Neural cell (in vitro differentiated cells): ENCODE results near the gene GMEB2. TPM values are rescaled to one million over a fixed set of nuclear protein-coding genes. Genes with fewer than 3 reads are reported as not detected.

ENCODE experiments used
- H2AFZ ChIP-seq: fragments of 200-600, 300-800 bp; sonication (generic), shearing (Covaris generic); 2 replicates; pipeline ENCODE4 v1.6.0; 2014; ENCODE audit warnings: low read depth, mild to moderate bottlenecking, antibody characterized with exemption, low read length, moderate library complexity
- H3F3A ChIP-seq: fragments of 200-600 bp; shearing (Covaris generic); 2 replicates; pipeline ENCODE4 v1.6.1; 2016; ENCODE audit warnings: mild to moderate bottlenecking, moderate library complexity, mixed read lengths, antibody characterized with exemption, low read length; ENCODE audit not compliant: insufficient read depth, poor library complexity, severe bottlenecking
- H3K27ac ChIP-seq: fragments of 200-600, 300-800 bp; sonication (generic), shearing (Covaris generic); 2 replicates; pipeline ENCODE4 v1.5.1; 2014; ENCODE audit warnings: mild to moderate bottlenecking, low read length, moderate library complexity
- H3K27me3 ChIP-seq: fragments of 300-800, 200-600 bp; sonication (generic), shearing (Covaris generic); 2 replicates; pipeline ENCODE4 v1.6.0; 2014; ENCODE audit warnings: mild to moderate bottlenecking, low read depth, low read length, moderate library complexity; ENCODE audit not compliant: insufficient read depth
- H3K36me3 ChIP-seq: fragments of 300-800, 200-600 bp; sonication (generic), shearing (Covaris generic); 2 replicates; pipeline ENCODE4 v1.5.1; 2014; ENCODE audit warnings: mild to moderate bottlenecking, antibody characterized with exemption, low read length, moderate library complexity; ENCODE audit not compliant: insufficient read depth
- H3K4me2 ChIP-seq: fragments of 300-800, 200-600 bp; sonication (generic), shearing (Covaris generic); 2 replicates; pipeline ENCODE4 v1.6.0; 2014; ENCODE audit warnings: mild to moderate bottlenecking, low read length
- H3K4me3 ChIP-seq: fragments of 300-800, 200-600 bp; sonication (generic), shearing (Covaris generic); 2 replicates; pipeline ENCODE4 v1.5.1; 2014; ENCODE audit warnings: mild to moderate bottlenecking, low read length, moderate library complexity
- H3K79me2 ChIP-seq: fragments of 200-600 bp; shearing (Covaris generic); replicated peaks from 2 replicates; pipeline ENCODE4 v1.6.0; 2014; ENCODE audit warnings: mild to moderate bottlenecking, low read length, moderate library complexity; ENCODE audit not compliant: insufficient read depth
- H3K9ac ChIP-seq: fragments of 300-800, 200-600 bp; sonication (generic), shearing (Covaris generic); 2 replicates; pipeline ENCODE4 v1.6.1; 2016; ENCODE audit warnings: mild to moderate bottlenecking, low read length, mixed read lengths
- H3K9me2 ChIP-seq: fragments of 200-600 bp; shearing (Covaris generic); 2 replicates; pipeline ENCODE4 v1.6.1; 2016; ENCODE audit warnings: mild to moderate bottlenecking, low read length, mixed read lengths; ENCODE audit not compliant: insufficient read depth
- H3K9me3 ChIP-seq: fragments of 200-600, 300-800 bp; sonication (generic), shearing (Covaris generic); 2 replicates; pipeline ENCODE4 v1.6.1; 2016; ENCODE audit warnings: mild to moderate bottlenecking, mixed run types, low read length, moderate library complexity, mixed read lengths
- H4K20me1 ChIP-seq: fragments of 200-600 bp; shearing (Covaris generic); 2 replicates; pipeline ENCODE4 v1.6.1; 2016; ENCODE audit warnings: mild to moderate bottlenecking, mixed run types; ENCODE audit not compliant: insufficient read depth
- CTCF ChIP-seq: fragments of 450-650 bp; IDR thresholded peaks from 2 replicates; pipeline ENCODE4 v1.5.1; 2014; ENCODE audit warnings: antibody characterized with exemption, mild to moderate bottlenecking, moderate library complexity; ENCODE audit not compliant: poor library complexity, severe bottlenecking
- EP300 ChIP-seq: fragments of 450-650 bp; conservative IDR thresholded peaks from 2 replicates; pipeline ENCODE4 v1.6.1; 2014; ENCODE audit warnings: antibody characterized with exemption, mild to moderate bottlenecking, moderate library complexity; ENCODE audit not compliant: poor library complexity, severe bottlenecking
- EZH2 ChIP-seq: fragments of 200-600, 300-800 bp; shearing (Covaris generic), sonication (generic); IDR thresholded peaks from 2 replicates; pipeline ENCODE4 v1.6.1; 2014; ENCODE audit warnings: antibody characterized with exemption, low read length, borderline replicate concordance, mild to moderate bottlenecking; ENCODE audit not compliant: insufficient read depth, poor library complexity, severe bottlenecking
- MXI1 ChIP-seq: fragments of 450-650 bp; conservative IDR thresholded peaks from 2 replicates; pipeline ENCODE4 v1.6.1; 2014; ENCODE audit warnings: antibody characterized with exemption, mild to moderate bottlenecking; ENCODE audit not compliant: poor library complexity, severe bottlenecking
- POLR2AphosphoS5 ChIP-seq: IDR thresholded peaks from 2 replicates; pipeline ENCODE4 v1.6.1; 2012
- RAD21 ChIP-seq: fragments of 450-650 bp; conservative IDR thresholded peaks from 2 replicates; pipeline ENCODE4 v1.6.1; 2014; ENCODE audit warnings: antibody characterized with exemption, mild to moderate bottlenecking, moderate library complexity
- SMC3 ChIP-seq: fragments of 450-650 bp; conservative IDR thresholded peaks from 2 replicates; pipeline ENCODE4 v1.6.1; 2014; ENCODE audit warnings: antibody characterized with exemption, mild to moderate bottlenecking, moderate library complexity; ENCODE audit not compliant: poor library complexity
- TAF1 ChIP-seq: IDR thresholded peaks from 2 replicates; pipeline ENCODE4 v1.6.1; 2012; ENCODE audit warnings: low read depth
- polyA plus RNA-seq: library from polyadenylated mRNA; depleted of rRNA; stranded (reverse); fragments of >200 nt; gene quantifications from 2 replicates; pipeline ENCODE4 v1.2.3, GENCODE V29; 2014
- TF ChIP-seq, protein P1 (sequence below): IDR thresholded peaks from 2 replicates; pipeline ENCODE4 v1.6.1; 2012; ENCODE audit warnings: borderline replicate concordance

Gene GMEB2
- polyA plus RNA-seq, 1 donor from 2014 or later, result 13.7 TPM

- no peaks in the 10 kb centered on the region for H3K79me2 ChIP-seq
These were observed 80.5 kb downstream of the GMEB2 start for GRCh38 chr20:63546256-63546955.

DNA sequence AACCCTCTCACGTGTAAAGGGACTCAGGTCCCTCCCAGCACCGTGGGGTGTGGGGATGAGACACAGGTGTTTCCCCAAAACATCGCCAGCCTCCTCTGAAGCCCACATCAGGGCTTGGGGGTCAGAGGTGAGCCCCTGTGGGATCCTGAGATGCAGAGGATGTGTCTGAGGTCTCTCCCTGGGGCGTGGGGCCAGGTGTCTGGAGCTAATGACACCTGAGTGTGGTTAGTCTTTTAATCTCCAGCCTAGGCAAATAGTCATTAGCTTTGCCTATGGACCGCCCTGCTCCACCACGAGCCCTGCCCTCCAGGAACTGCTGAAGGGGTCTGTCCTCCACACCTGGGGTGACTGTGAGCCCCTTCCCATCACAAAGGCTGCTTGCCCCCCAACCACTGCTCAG lies 81.1 kb downstream of the GMEB2 start:
- no peaks in the 10 kb centered on the region for H3F3A ChIP-seq
- H3K9me3 ChIP-seq, result no peaks in the 10 kb centered on the region
- H4K20me1 ChIP-seq, result no peaks in the 10 kb centered on the region
- H3K9ac ChIP-seq, result no peak overlapping the region
- H2AFZ ChIP-seq, result no peak overlapping the region
- no peaks in the 10 kb centered on the region for H3K79me2 ChIP-seq
- no peaks in the 10 kb centered on the region for H3K9me2 ChIP-seq
- H3K4me3 ChIP-seq, result no peak overlapping the region
- no peaks in the 10 kb centered on the region for H3K27me3 ChIP-seq
- no peak overlapping the region for H3K4me2 ChIP-seq
- no peaks in the 10 kb centered on the region for H3K36me3 ChIP-seq
- H3K27ac ChIP-seq, result no peak overlapping the region
- TF ChIP-seq POLR2AphosphoS5 (no peak), CTCF (no peak), EZH2 (no peak), EP300 (no peak), RAD21 (no peak), TAF1 (no peak), SMC3 (no peak)
- TF ChIP-seq, protein P1, sequence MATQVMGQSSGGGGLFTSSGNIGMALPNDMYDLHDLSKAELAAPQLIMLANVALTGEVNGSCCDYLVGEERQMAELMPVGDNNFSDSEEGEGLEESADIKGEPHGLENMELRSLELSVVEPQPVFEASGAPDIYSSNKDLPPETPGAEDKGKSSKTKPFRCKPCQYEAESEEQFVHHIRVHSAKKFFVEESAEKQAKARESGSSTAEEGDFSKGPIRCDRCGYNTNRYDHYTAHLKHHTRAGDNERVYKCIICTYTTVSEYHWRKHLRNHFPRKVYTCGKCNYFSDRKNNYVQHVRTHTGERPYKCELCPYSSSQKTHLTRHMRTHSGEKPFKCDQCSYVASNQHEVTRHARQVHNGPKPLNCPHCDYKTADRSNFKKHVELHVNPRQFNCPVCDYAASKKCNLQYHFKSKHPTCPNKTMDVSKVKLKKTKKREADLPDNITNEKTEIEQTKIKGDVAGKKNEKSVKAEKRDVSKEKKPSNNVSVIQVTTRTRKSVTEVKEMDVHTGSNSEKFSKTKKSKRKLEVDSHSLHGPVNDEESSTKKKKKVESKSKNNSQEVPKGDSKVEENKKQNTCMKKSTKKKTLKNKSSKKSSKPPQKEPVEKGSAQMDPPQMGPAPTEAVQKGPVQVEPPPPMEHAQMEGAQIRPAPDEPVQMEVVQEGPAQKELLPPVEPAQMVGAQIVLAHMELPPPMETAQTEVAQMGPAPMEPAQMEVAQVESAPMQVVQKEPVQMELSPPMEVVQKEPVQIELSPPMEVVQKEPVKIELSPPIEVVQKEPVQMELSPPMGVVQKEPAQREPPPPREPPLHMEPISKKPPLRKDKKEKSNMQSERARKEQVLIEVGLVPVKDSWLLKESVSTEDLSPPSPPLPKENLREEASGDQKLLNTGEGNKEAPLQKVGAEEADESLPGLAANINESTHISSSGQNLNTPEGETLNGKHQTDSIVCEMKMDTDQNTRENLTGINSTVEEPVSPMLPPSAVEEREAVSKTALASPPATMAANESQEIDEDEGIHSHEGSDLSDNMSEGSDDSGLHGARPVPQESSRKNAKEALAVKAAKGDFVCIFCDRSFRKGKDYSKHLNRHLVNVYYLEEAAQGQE, result no peak

More at GRCh38 chr20:63546256-63546955, 80.5 kb downstream of the GMEB2 start:
- Histone ChIP-seq H3K9me3 (no peaks in the 10 kb centered on the region), H3K27me3 (no peaks in the 10 kb centered on the region), H3F3A (no peaks in the 10 kb centered on the region), H3K9me2 (no peaks in the 10 kb centered on the region), H3K9ac (no peak overlapping the region), H3K36me3 (no peaks in the 10 kb centered on the region), H3K4me2 (no peak overlapping the region), H4K20me1 (no peaks in the 10 kb centered on the region), H2AFZ (no peak overlapping the region), H3K4me3 (no peak overlapping the region), H3K27ac (no peak overlapping the region)
- TF ChIP-seq EZH2 (no peak), RAD21 (no peak), SMC3 (no peak), MXI1 (no peak), EP300 (no peak), CTCF (no peak), POLR2AphosphoS5 (no peak), TAF1 (no peak)
- TF ChIP-seq, protein P1, result no peak
